Left lobe of liver (tissue), 2 donors: ENCODE measurements around the gene NANP. TPM values are rescaled to one million over a fixed set of nuclear protein-coding genes. Genes with fewer than 3 reads are reported as not detected.
"Not testable (repeated sequence)": the region's sequence is repeated elsewhere in the genome, so short reads cannot be mapped to it uniquely, and the experiment has no call there.

Experiments used
- ATAC-seq: fragments of 200-7000 bp; cut with Tn5 transposase; one replicate; pipeline ENCODE4 v1.9.1; 2020; ENCODE audit warnings: mild to moderate bottlenecking, moderate library complexity
- DNase-seq: peaks from one replicate; pipeline ENCODE4 v3.0.0-alpha.2; 2020; ENCODE audit warnings: low spot score
- total RNA-seq: library from RNA; stranded (reverse); gene quantifications from one replicate; pipeline ENCODE4 v1.2.1, GENCODE V29; 2021
- donor health status: DM: no; HTN: no; CAD: no; lungs with moderate emphysema.
- donor health status: DM: no; HTN: yes; CAD: no.

NANP gene, protein sequence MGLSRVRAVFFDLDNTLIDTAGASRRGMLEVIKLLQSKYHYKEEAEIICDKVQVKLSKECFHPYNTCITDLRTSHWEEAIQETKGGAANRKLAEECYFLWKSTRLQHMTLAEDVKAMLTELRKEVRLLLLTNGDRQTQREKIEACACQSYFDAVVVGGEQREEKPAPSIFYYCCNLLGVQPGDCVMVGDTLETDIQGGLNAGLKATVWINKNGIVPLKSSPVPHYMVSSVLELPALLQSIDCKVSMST
- 1.4 TPM for total RNA-seq

GRCh38 chr20:25623736-25624499, at the start of gene NANP:
Gene NANP, minus strand, starts transcription at chr20:25624014. Its CDS starts 66 bp downstream, at chr20:25623948.
- peak; percentile 97 for DNase-seq
- ATAC-seq: peak; percentile 92

- ATAC-seq (no peak), DNase-seq (no peak)
Observed at GRCh38 chr20:25672659-25673235, 48.9 kb upstream of the NANP start.

- no peak for DNase-seq
Observed at GRCh38 chr20:25669826-25670422, 46.1 kb upstream of the NANP start.

DNA sequence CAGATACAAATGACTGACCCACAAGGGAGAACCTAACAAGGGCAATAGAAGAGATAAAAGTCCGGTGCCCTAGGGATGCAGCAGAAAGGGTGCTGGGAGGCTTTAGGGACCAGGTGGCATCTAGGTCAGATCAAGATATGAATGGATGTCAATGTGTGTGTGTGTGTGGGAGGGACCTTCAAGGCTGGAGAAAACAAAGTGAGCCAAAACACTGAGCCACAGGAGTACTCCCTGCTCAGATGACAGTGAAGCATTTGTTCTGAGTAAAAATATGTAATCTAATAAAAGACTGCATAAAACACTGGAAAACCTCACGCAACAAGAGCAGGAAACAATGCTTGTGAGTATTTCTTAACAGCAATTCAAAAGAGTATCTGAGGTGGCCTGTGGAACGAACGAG, 44.6 kb upstream of the NANP start:
- no peak for ATAC-seq

More at GRCh38 chr20:25669826-25670422, 46.1 kb upstream of the NANP start:
- ATAC-seq: peak; percentile 29

DNA sequence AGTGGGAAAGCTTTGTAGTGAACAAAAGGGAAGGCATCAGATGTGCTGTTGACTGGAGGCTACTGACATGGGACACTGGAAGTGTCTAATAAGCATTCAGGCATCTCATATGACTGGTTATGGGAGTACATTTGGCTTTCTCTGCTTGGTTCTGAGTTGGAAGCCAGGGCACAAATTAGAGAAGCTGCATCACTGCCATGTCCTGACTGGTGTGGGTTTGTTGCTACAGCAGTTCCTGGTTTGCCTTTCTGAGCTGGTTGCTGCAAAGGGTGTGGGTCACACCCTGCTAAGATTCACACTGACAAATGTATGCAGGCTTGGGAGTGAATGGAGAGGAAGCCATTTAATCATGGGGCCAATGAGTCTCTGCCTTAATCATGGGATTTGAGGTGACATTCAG, 36.2 kb upstream of the NANP start:
- DNase-seq (no peak), ATAC-seq (no peak)

More for the DNA sequence above, 44.6 kb upstream of the NANP start:
- DNase-seq: no peak

- DNase-seq (no peak), ATAC-seq (peak; percentile 79)
Observed at GRCh38 chr20:25654487-25654886, 30.7 kb upstream of the NANP start.

- ATAC-seq, DNase-seq: not testable (repeated sequence)
Observed at GRCh38 chr20:25652866-25653265, 29.1 kb upstream of the NANP start.

DNA sequence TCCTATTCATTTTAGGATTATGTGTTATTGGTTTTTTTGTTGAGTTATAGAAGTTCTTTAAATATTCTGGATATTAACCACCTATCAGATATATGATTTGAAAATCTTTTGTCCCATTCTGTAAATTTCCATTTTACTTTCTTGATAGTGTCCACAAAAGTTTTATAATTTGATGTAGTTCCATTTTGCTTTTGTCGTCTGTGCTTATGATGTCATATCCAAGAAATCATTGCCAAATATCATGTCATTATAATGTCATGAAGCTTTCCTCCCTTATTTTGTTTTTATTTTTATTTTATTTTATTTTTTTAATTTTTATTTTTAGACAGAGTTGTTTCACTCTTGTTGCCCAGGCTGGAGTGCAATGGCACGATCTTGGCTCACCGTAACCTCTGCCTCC, 21.0 kb upstream of the NANP start:
- ATAC-seq: no peak
- DNase-seq: no peak

- ATAC-seq (no peak), DNase-seq (no peak)
Observed at GRCh38 chr20:25643716-25644115, 19.9 kb upstream of the NANP start.

- ATAC-seq (no peak), DNase-seq (no peak)
Observed at GRCh38 chr20:25637247-25637646, 13.4 kb upstream of the NANP start.

GRCh38 chr20:25632940-25633790, 9.4 kb upstream of the NANP start:
- DNase-seq (no peak), ATAC-seq (no peak)

DNA sequence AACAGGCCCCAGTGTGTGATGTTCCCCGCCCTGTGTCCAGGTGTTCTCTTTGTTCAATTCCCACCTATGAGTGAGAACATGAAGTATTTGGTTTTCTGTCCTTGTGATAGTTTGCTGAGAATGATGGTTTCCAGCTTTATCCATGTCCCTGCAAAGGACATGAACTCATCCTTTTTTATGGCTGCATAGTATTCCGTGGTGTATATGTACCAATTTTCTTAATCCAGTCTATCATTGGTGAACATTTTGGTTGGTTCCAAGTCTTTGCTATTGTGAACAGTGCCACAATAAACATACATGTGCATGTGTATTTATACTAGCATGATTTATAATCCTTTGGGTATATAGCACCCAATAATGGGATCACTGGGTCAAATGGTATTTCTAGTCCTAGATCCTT, 6.8 kb upstream of the NANP start:
- not testable (repeated sequence) for ATAC-seq, DNase-seq

DNA sequence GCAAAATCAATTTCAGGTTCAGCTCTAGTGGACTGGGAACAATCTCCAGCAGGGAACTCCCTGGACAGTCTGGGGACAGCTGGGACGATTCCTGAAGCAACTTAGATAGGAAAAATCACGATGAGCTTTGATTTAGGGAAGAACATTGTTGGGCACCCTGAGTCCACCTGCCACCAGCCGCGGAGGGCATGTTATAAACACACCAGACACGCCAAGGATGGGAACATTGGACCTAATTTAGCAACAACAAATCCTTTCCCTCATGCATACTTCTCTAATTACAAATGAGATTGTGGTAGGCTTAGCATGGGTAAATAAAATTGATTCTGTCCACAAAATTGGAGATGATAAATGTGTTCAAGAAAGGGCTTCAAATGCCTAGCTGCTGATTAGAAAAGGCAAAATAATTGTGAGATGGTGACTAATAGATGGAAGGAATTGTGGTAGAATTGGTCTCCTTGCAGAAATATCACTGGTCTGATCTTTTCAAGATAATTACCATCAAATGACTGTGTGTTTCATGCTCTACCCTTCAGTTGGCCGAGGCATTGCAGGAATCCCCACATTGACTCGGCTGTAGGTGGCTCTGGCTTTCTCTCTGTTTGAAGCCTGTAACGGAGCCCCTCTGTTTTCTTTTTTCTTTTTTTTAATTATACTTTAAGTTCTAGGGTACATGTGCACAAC, 6.1 kb upstream of the NANP start:
- DNase-seq (no peak), ATAC-seq (no peak)

DNA sequence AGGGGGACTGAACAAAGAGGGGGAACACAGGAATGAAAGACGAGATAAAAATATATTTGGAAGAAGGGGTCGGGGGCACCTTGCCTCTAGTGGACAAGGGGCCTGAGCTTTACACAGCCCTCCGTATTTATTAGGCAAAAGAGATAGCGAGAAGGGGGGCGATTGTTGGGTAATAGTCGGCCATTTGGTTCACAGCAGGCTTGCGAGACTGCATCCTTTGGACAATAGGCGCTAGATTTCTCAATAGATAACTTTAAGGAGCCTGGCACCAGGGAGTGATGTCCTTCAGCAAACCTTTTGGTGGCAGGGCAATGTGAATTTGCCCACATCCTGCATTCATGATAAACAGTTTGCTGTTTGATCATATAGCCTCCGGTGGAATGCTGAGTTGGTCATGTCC, 3.0 kb upstream of the NANP start:
- no peak for DNase-seq
- ATAC-seq: no peak

GRCh38 chr20:25624500-25624939, 706 bp upstream of the NANP start:
- DNase-seq (no peak), ATAC-seq (no peak)

DNA sequence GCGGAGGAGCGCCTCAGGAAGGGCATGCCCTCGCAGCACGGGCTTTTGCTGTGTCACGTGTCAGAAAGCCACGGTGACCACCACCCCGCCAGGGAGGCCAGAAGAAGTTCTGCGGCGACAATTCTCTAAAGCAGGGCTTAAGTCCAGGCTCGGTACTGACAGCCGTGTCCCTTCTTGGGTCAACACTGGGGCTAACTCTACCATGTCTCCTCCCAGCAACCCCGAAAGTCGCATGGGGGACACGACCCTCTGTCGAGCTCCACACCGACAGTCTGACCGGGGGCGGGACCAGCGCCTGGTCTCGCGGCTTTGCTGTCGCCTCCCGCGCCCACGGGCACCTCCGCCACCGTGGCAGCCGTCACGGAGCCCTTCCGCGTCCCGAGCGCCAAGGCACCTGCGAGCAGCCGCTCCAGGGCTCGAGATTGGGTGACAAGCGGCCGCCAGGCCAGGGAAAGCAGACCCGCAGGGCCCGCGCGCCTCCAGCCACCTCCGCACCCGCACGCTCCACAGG, 534 bp downstream of the NANP start:
- peak; percentile 63 for DNase-seq
- peak; percentile 55 for ATAC-seq

DNA sequence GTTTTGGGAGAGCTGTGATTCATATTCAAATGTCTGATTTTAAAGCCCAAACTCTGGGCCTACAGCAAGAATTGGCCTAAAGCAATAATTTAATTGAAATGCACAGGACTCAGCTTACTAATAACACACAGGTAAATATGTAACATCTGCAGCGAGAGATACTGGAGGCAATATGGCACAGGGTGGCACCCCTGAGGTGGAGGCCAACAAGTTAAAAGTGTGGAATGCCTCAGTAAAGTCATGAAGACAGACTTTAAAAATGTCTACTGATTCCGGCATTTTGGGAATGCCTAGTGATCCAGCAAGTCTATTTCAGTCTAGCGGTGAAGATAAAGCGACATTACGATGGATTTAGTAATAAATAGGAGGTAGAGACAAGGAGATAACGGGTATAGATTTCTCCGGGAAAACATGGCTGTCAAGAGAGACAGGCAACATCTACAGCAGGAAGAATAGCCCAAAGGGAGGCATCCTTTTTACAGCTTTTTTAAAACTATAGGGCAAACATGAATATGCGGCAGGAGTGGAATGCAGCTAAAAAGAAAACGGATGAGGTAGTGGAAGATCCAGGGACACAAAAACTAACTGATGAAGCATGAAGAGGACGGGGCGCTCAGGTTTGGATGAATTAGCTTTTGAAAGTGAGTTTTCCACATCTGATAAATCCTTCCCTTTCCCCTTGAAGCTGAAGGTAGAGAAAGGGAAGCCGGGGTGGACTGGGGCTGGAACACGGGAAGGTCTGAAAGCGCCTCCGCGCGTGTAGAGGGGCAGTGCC, 1.2 kb downstream of the NANP start:
- DNase-seq (no peak), ATAC-seq (no peak)

DNA sequence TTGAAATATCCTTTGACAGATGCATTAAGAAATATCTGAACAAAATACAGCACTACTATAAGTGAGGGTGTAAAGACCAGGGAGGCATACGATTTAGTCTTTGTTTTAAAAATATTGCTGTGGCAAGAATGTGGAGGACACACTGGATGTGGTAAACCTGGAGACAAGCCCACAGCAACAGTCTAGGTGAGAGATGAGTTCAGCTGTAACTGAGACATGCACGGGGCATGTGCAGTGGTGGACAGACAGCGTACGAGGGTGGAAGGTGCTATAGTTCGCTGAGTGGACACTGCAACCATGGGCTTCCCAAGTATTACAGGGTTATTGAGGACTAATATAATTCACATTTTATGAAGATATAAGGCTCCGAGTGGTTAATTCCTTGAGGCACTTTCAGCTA, 1.8 kb downstream of the NANP start:
- DNase-seq (no peak), ATAC-seq (no peak)

DNA sequence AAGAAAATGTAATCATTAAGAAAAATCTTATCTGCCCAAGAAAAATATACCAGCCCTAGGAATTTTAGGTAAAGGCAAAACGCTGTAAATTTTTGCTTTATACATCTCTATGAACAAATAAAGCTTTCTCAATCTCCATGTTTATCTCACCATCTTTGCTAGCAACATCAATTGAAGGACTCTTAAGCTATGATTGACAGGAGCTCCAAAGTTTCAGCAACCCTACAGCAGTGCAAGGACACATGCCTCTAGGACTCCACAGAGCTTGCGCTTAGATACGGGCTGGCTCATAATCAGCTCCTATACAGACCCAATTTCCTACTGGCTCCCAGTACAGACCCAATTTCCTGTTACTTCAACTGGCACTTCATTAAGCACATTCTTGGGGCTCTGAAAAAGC, 4.3 kb downstream of the NANP start:
- DNase-seq (no peak), ATAC-seq (no peak)
